22Rv1 (cell line): ENCODE results near the gene CDC42EP5.
A peak's percentile ranks its signal among the peaks of the same experiment; 100 is the strongest.

Source experiments
- H3K27ac ChIP-seq: fragments of 450-650 bp; 2 replicates; pipeline ENCODE4 v1.5.1; 2017
- CTCF ChIP-seq: fragments of 450-650 bp; IDR thresholded peaks from 2 replicates; pipeline ENCODE4 v1.5.1; 2017; ENCODE audit warnings: mild to moderate bottlenecking
- ZFX ChIP-seq: fragments of 450-650 bp; IDR thresholded peaks from 2 replicates; pipeline ENCODE4 v1.6.1; 2017; ENCODE audit warnings: antibody characterized with exemption, borderline replicate concordance

Gene CDC42EP5

GRCh38 chr19:54481326-54481930 lies 8.3 kb upstream of the CDC42EP5 start:
- H3K27ac ChIP-seq = no peak overlapping the region
- TF ChIP-seq CTCF (peak; percentile 87), ZFX (no peak)

- H3K27ac ChIP-seq = no peak overlapping the region
- TF ChIP-seq ZFX (no peak), CTCF (no peak)
Observed at GRCh38 chr19:54480051-54480450, 7.0 kb upstream of the CDC42EP5 start.

- TF ChIP-seq CTCF = peak; percentile 80
- no peak for TF ChIP-seq ZFX
- H3K27ac ChIP-seq = no peak overlapping the region
Observed at GRCh38 chr19:54478677-54479266, 5.7 kb upstream of the CDC42EP5 start.

GRCh38 chr19:54477650-54478049 lies 4.6 kb upstream of the CDC42EP5 start:
- no peak overlapping the region for H3K27ac ChIP-seq
- TF ChIP-seq CTCF (0 out of 2 replicates have a peak, but pooled peaks have one; percentile 6), ZFX (no peak)

GRCh38 chr19:54475706-54476105 lies 2.6 kb upstream of the CDC42EP5 start:
- no peak overlapping the region for H3K27ac ChIP-seq
- TF ChIP-seq ZFX (no peak), CTCF (no peak)

GRCh38 chr19:54473892-54474372 lies 836 bp upstream of the CDC42EP5 start:
- TF ChIP-seq CTCF = no peak
- no peak for TF ChIP-seq ZFX
- H3K27ac ChIP-seq = no peak overlapping the region
